Measurements from ENCODE around the gene TMEM82. TPM values are rescaled to one million over a fixed set of nuclear protein-coding genes. Genes with fewer than 3 reads are reported as not detected.

Gene TMEM82
- total RNA-seq, 1 donor from 2014 or later, result not detected

DNA sequence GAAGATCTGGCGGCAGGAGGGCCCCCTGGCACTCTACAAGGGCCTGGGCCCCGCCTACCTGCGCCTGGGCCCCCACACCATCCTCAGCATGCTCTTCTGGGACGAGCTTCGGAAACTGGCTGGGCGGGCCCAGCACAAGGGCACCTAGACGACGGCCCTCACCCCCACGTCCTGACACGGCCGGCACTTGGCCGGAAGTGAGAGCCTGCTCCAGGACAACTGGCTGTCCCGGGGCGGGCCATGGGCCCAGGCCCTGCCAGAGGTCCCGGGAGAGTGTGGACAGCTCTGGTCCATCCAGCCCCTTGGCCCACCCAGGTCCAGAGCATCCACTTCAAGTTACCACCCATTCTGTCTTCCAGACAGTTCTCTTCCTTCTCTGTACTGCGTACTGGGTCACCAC, 3.0 kb upstream of the TMEM82 start:
- Histone ChIP-seq H3K9ac (ENCODE audit: low read length) (no peak overlapping the region), H3K4me1 (ENCODE audit: insufficient read depth, low read length) (no peaks in the 10 kb centered on the region), H3K4me3 (ENCODE audit: insufficient read depth, low read depth, low read length) (no peak overlapping the region), H3K4me2 (ENCODE audit: low read length) (no peak overlapping the region), H3K79me2 (ENCODE audit: insufficient read depth, low read length) (no peaks in the 10 kb centered on the region), H3K36me3 (ENCODE audit: insufficient read depth, low read length) (no peaks in the 10 kb centered on the region), H2AFZ (ENCODE audit: low read depth, low read length) (no peak overlapping the region), H3K9me3 (ENCODE audit: insufficient read depth, low read depth, low read length) (no peaks in the 10 kb centered on the region), H3K27me3 (ENCODE audit: insufficient read depth, low read length) (no peaks in the 10 kb centered on the region), H4K20me1 (ENCODE audit: insufficient read depth, low read length) (no peaks in the 10 kb centered on the region), H3K27ac (ENCODE audit: low read depth, low read length) (no peak overlapping the region)
- Mint-ChIP-seq H3K9me3 (ENCODE audit: unreplicated experiment) (no peaks in the 10 kb centered on the region), H3K4me3 (ENCODE audit: unreplicated experiment) (no peak overlapping the region), H3K27ac (ENCODE audit: unreplicated experiment) (no peak overlapping the region), H3K27me3 (ENCODE audit: low read depth, unreplicated experiment) (peaks cover 3% of the 10 kb centered on the region), H3K4me1 (ENCODE audit: low read depth, unreplicated experiment) (no peaks in the 10 kb centered on the region), H3K36me3 (ENCODE audit: low read depth, unreplicated experiment) (no peaks in the 10 kb centered on the region)
- FAIRE-seq (no peak), DNase-seq (ENCODE audit: low read depth) (no peak)
- TF ChIP-seq, protein P1, sequence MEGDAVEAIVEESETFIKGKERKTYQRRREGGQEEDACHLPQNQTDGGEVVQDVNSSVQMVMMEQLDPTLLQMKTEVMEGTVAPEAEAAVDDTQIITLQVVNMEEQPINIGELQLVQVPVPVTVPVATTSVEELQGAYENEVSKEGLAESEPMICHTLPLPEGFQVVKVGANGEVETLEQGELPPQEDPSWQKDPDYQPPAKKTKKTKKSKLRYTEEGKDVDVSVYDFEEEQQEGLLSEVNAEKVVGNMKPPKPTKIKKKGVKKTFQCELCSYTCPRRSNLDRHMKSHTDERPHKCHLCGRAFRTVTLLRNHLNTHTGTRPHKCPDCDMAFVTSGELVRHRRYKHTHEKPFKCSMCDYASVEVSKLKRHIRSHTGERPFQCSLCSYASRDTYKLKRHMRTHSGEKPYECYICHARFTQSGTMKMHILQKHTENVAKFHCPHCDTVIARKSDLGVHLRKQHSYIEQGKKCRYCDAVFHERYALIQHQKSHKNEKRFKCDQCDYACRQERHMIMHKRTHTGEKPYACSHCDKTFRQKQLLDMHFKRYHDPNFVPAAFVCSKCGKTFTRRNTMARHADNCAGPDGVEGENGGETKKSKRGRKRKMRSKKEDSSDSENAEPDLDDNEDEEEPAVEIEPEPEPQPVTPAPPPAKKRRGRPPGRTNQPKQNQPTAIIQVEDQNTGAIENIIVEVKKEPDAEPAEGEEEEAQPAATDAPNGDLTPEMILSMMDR (IDR thresholded peaks at IDR 0.05; ENCODE audit: insufficient read depth, low read depth, low read length), result no peak
- TF ChIP-seq EZH2 (IDR thresholded peaks at IDR 0.05; ENCODE audit: insufficient read depth, low read length), result no peak

DNA sequence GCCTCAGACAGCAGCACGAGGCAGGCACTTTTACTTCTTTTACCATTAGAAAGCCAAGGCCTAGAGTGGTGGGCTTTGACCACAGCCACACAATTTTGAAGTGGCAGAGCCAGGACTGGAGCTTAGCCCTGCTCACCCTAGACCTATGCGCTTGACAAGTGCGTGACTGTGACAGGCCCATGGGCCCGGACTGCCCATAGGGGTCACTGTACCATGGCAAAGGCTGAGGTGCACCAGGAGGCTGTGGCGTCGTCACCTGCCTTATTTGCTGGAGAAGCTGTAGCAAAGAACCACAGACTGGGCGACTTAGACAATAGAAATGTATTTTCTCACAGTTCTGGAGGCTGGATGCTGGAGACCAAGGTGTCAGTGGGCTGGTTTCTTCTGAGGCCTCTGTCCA, 2.6 kb upstream of the TMEM82 start:
- Histone ChIP-seq H3K27me3 (ENCODE audit: insufficient read depth, low read length) (no peaks in the 10 kb centered on the region), H3K9ac (ENCODE audit: low read length) (no peak overlapping the region), H3K9me3 (ENCODE audit: insufficient read depth, low read depth, low read length) (no peaks in the 10 kb centered on the region), H3K27ac (ENCODE audit: low read depth, low read length) (no peak overlapping the region), H4K20me1 (ENCODE audit: insufficient read depth, low read length) (no peaks in the 10 kb centered on the region), H3K4me1 (ENCODE audit: insufficient read depth, low read length) (no peaks in the 10 kb centered on the region), H2AFZ (ENCODE audit: low read depth, low read length) (no peak overlapping the region), H3K36me3 (ENCODE audit: insufficient read depth, low read length) (no peaks in the 10 kb centered on the region), H3K4me2 (ENCODE audit: low read length) (no peak overlapping the region), H3K4me3 (ENCODE audit: insufficient read depth, low read depth, low read length) (no peak overlapping the region), H3K79me2 (ENCODE audit: insufficient read depth, low read length) (no peaks in the 10 kb centered on the region)
- no peaks in the 10 kb centered on the region for H3K4me1 Mint-ChIP-seq (ENCODE audit: low read depth, unreplicated experiment)
- no peaks in the 10 kb centered on the region for H3K9me3 Mint-ChIP-seq (ENCODE audit: unreplicated experiment)
- no peak for DNase-seq (ENCODE audit: low read depth)
- TF ChIP-seq, protein P1 (IDR thresholded peaks at IDR 0.05; ENCODE audit: insufficient read depth, low read depth, low read length), result no peak
- no peak for TF ChIP-seq EZH2 (IDR thresholded peaks at IDR 0.05; ENCODE audit: insufficient read depth, low read length)
- FAIRE-seq, result no peak
- H3K4me3 Mint-ChIP-seq (ENCODE audit: unreplicated experiment), result no peak overlapping the region
- H3K27ac Mint-ChIP-seq (ENCODE audit: unreplicated experiment), result no peak overlapping the region
- no peaks in the 10 kb centered on the region for H3K36me3 Mint-ChIP-seq (ENCODE audit: low read depth, unreplicated experiment)
- peaks cover 7% of the 10 kb centered on the region for H3K27me3 Mint-ChIP-seq (ENCODE audit: low read depth, unreplicated experiment)

DNA sequence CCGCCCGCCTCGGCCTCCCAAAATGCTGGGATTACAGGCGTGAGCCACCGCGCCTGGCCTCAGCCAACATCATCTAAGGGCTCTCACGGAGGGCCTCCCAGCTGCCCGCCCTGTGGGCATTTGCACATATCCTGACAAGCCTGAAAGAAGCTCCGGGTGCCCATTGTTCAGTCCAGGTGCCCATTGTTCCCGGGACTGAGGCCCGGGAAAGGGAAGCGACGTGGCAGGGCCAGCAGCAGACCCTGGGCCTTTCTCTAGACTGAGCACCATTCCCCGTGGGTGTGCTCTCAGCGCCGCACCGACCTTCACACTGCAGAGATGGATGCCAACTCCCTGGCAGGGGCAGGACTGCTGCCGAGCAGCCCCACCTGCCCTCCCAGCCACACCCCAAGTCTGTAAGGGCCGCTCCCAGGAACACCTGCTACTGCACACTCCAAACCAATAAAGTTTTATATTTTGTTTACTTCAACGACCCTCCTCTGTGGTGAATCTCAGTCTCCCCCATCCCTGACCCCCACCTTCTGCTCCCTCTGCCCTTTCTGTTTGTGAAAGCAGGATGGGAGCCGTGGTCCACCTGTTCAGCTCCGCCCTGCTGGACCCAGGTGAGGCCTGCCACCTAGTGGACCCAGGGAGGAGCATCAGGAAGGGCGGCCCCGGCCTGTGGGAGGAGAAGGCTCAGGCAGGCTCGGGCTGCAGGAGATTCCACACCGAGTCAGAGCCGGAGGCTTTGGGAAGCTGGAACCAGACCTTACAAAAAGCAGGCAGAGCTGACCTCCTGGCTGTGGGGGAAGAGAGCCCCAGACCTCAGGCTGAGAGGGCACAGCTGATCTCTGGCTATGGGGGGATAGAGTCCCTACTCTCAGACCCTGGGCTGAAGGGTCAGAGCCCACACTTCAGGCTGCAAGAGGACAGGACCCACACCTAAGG, 1.1 kb upstream of the TMEM82 start:
- no peak overlapping the region for H2AFZ ChIP-seq (ENCODE audit: low read depth, low read length)
- no peak overlapping the region for H3K4me3 Mint-ChIP-seq (ENCODE audit: unreplicated experiment)

More for the DNA sequence above, 1.1 kb upstream of the TMEM82 start:
- no peak overlapping the region for H3K4me2 ChIP-seq (ENCODE audit: low read length)
- no peaks in the 10 kb centered on the region for H3K27me3 ChIP-seq (ENCODE audit: insufficient read depth, low read length)
- no peak for FAIRE-seq
- TF ChIP-seq, protein P1 (IDR thresholded peaks at IDR 0.05; ENCODE audit: insufficient read depth, low read depth, low read length), result peak; percentile 49
- no peak for TF ChIP-seq EZH2 (IDR thresholded peaks at IDR 0.05; ENCODE audit: insufficient read depth, low read length)
- H3K4me3 ChIP-seq (ENCODE audit: insufficient read depth, low read depth, low read length), result no peak overlapping the region
- no peaks in the 10 kb centered on the region for H4K20me1 ChIP-seq (ENCODE audit: insufficient read depth, low read length)
- H3K4me1 Mint-ChIP-seq (ENCODE audit: low read depth, unreplicated experiment), result no peaks in the 10 kb centered on the region
- H3K27me3 Mint-ChIP-seq (ENCODE audit: low read depth, unreplicated experiment), result peaks cover 8% of the 10 kb centered on the region
- H3K9ac ChIP-seq (ENCODE audit: low read length), result no peak overlapping the region
- peak; percentile 30 for DNase-seq (ENCODE audit: low read depth)
- no peaks in the 10 kb centered on the region for H3K9me3 Mint-ChIP-seq (ENCODE audit: unreplicated experiment)
- no peaks in the 10 kb centered on the region for H3K36me3 Mint-ChIP-seq (ENCODE audit: low read depth, unreplicated experiment)
- no peaks in the 10 kb centered on the region for H3K36me3 ChIP-seq (ENCODE audit: insufficient read depth, low read length)
- H3K27ac Mint-ChIP-seq (ENCODE audit: unreplicated experiment), result no peak overlapping the region
- no peaks in the 10 kb centered on the region for H3K4me1 ChIP-seq (ENCODE audit: insufficient read depth, low read length)
- no peaks in the 10 kb centered on the region for H3K9me3 ChIP-seq (ENCODE audit: insufficient read depth, low read depth, low read length)
- H3K27ac ChIP-seq (ENCODE audit: low read depth, low read length), result no peak overlapping the region
- no peaks in the 10 kb centered on the region for H3K79me2 ChIP-seq (ENCODE audit: insufficient read depth, low read length)

Data from astrocyte (in vitro differentiated cells and primary cell).